ENCODE measurements around the gene AGRN.
"Not testable (repeated sequence)": the region's sequence is repeated elsewhere in the genome, so short reads cannot be mapped to it uniquely, and the experiment has no call there.

AGRN gene

GRCh38 chr1:1075148-1075935 is 55.4 kb downstream of the AGRN start:
- in situ Hi-C loops (cut with MboI; ENCODE audit: low sequenced_read_pairs) = no loop called here

- in situ Hi-C loops (cut with MboI; ENCODE audit: low sequenced_read_pairs) = not testable (repeated sequence)
Measured at GRCh38 chr1:1077396-1077795, 57.5 kb downstream of the AGRN start.

DNA sequence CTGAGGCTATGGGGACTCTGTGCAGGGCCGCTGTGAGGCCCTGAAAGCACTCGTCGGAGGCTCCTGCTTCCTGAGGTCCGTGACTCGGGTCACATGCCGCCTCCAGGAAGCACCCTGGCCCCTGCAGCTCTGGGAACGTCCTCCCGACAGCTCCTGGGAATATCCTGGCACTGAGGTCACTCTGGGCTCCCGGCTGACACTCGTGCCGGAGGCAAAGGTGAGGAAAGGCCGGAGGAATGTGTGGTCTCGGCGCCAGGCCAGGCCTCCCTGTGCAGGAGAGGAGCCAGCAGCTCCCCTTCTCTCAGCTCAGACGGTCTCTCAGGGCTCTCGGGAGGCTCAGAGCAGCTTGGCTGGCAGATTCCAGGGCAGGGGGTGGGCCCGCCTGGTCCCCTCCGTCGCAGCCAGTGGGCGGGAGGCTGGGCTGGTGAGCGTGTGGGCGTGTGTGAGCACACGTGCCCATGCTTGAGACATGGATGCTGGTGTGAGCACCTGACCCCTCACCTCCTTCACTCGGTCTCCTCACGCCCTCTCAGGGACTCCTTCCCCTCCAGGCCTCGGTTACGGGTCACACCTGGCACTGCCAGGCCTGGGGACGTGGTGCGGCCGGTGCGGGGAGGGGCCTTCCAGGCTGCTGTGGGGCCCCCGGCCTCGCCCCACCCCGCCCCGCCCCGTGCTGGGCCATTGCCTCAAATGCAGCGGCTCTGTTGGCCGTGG is 59.6 kb downstream of the AGRN start:
- in situ Hi-C loops (cut with MboI; ENCODE audit: low sequenced_read_pairs) = no loop called here

DNA sequence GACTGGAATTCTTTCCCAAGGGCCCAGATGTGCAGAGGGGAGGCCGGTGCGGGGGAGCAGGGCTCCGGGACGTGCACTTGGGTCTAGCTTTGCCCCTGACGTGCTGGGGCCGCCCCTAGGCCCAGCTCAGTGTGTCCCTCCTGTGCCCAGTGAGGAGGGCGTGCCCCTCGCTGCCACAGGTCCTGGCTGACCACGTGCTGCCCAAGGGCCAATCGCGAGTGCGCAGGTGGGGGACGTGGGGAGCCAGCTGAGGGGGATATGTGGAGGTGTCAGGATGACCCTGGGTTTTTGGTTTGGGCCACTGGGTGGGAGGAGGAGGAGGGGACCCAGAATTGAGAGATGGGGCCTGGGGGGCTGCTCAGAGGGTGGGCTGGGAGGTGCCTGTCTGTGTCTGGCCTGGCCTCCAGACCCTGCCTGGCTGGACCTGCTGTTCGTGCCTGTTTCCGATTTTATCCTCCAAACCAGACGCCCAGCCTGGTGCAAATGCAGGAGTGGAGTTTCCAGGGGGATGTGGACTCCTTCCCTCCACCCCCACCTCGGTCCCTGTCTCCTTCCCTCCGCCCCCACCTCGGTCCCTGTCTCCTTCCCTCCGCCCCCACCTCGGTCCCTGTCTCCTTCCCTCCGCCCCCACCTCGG is 60.3 kb downstream of the AGRN start:
- in situ Hi-C loops (cut with MboI; ENCODE audit: low sequenced_read_pairs) = no loop called here

DNA sequence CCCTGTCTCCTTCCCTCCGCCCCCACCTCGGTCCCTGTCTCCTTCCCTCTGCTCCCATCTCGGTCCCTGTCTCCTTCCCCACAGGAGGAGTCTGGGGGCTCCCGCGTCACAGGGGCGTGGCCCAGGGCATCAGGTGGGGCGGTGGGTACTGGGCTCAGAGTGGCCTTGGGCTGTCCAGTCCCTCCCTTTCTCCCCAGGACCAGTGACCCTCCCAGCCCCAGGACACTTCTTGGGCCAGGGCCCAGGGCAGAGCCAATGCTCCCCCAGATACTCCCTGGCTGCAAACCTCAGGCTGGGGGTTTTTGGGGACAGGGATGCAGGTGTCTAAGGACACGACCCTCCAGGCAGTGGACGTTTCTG is 61.0 kb downstream of the AGRN start:
- in situ Hi-C loops (cut with MboI; ENCODE audit: low sequenced_read_pairs) = no loop called here

DNA sequence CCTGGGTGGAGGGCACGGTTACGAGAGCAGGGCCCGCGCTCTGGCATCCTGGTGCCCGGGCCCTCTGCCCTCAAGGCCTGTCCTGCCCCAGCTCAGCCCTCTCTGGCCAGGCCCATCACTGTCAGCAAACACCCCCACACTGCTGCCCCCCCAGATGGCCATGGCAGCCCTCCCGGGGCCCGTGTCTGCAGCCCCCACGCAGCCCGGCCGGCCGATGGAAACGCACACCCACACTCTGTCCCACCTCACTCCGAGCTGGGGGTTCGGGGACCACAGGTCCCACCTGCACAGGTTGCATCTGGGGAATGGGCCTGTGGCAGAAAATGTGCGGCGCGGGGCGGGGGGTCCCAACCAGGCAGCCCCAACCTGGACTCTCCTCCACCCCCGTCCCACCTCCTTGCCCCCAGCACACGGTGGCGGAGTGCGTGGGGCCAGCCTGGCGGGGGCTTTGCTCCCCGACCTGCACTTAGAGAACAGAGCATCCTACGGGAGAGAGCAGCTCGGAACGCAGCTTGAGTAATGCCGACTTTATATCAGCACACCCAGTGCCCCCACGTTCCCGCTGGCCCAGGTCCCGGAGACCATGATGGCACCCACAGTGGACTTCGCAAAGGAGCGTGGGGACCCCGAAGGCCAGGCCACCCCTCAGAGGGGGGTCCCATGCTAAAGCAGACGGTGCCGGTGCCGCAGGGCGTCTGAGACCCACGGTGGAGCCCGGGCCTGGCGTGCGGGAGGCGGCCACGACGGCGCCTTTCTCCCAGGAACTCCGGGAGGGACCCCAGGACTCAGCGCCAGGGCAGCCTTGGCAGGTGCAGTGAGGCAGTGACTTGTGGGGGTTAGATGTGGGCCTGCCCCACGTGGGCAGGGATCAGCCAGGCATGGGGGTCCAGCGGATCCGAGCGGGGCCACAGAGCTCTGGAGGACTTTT is 61.7 kb downstream of the AGRN start:
- in situ Hi-C loops (cut with MboI; ENCODE audit: low sequenced_read_pairs) = no loop called here

DNA sequence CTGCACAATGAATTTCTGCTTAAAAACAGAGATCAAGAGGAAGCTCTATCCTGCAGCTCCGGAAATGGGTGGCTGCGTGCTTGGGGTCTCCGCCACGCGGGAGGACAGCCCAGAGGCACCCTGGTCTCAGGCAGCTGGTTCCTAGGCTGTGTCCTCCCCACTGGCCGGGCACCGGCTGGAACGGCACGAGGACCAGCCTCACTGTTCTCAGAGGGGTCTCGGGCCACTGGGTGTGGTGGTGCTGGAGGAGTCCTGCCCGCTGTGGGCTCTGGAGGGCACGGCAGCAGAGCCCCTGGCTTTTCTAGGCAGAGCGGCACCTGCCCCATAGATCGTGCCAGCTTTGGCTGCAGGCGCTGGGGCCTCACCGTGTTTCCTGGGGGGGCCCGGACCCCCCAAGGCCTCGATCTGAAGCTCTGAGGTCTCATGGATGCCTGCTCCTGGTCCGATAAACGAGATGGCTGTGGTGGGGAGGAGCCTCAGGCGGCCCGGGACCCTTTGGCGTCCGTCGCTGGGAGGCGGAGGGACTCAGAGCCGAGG is 62.4 kb downstream of the AGRN start:
- in situ Hi-C loops (cut with MboI; ENCODE audit: low sequenced_read_pairs) = no loop called here

- in situ Hi-C loops (cut with MboI; ENCODE audit: low sequenced_read_pairs) = no loop called here
Measured at GRCh38 chr1:1082776-1083415, 63.0 kb downstream of the AGRN start.

DNA sequence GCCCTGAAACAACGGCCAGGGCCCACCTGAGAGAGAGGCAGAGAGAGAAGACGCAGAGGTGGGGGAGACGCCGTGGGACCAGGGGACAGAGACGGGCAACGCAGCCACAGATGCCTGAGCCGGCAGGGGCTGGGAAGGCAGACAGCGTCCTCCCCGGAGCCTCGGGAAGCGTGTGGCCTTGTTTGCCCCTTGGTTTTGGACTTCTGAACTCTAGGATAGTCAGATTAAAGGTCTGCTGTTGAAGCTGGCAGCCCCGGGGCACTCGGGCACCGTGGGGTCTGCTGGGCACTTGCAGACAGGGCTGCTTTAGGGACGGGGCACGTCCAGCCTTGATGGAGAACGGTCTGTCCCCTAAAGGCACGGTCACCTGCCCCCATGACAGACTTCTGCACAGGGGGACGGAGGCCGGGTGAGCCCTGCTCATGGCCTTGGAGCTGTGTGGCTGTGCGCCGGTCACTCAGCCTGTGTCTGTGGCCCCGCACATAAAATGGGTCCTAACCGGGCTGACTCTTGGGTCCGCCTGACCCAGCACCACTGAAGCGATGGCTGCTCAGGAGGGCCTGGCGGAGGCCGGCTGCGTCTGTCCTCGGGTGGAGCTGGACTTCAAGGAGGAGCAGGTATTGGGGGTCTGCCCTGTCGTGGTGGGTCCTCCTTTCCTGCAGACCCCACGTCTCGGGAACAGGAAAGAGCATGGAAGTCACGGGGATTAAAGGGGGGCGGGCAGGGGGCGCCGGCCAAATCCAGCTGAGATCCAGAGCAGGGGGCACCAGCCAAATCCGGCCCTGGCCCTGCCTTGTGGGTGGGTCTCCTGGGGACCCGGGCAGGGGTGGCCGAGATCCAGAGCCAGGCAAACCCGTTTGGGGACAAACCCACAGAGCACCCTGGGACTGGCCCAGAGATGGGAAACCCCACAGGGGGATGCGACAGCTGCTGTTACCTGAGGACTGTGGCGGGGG is 63.8 kb downstream of the AGRN start:
- in situ Hi-C loops (cut with MboI; ENCODE audit: low sequenced_read_pairs) = no loop called here

DNA sequence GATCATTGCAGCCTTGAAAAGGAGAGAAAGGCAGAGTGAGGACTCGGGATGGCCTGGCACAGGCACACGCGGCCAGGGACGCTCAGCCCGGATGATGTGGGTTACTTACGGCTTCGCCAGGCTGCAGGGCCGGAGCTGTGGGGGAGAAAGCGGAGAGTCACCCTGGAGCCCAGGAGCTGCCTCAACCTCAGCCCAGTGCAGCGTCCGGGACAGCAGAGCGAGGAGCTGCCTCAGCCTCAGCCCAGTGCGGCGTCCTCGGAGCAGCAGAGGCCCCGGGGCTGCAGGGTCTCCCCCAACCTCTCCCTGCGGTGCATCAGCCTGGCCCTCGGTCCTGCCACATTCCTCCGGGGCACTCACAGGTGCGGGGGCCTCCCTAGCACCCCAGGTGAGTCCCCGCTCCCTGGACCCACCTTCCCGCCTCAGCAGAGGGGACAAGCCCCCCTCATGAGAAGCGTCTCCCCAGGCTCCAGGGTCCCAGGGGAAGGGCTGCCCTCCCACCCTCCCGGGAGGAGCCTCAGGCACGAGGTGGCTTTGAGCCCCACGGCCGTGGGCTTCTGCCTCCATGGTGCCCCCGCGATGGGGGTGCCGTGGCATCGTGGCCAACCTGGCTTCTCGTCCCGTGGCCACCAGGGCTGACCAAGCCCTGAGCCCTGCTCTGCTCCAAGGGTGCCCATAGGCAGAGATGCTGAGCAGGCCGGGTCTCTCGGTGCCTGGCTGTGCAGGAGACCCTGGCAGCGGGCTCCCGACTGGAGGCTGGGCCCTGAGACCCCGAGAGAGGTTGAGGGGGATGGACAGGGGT is 64.7 kb downstream of the AGRN start:
- in situ Hi-C loops (cut with MboI; ENCODE audit: low sequenced_read_pairs) = no loop called here

- in situ Hi-C loops (cut with MboI; ENCODE audit: low sequenced_read_pairs) = no loop called here
Measured at GRCh38 chr1:1085171-1085841, 65.4 kb downstream of the AGRN start.

- in situ Hi-C loops (cut with MboI; ENCODE audit: low sequenced_read_pairs) = no loop called here
Measured at GRCh38 chr1:1085911-1086841, 66.3 kb downstream of the AGRN start.

GRCh38 chr1:1086911-1087341 is 67.0 kb downstream of the AGRN start:
- in situ Hi-C loops (cut with MboI; ENCODE audit: low sequenced_read_pairs) = no loop called here

DNA sequence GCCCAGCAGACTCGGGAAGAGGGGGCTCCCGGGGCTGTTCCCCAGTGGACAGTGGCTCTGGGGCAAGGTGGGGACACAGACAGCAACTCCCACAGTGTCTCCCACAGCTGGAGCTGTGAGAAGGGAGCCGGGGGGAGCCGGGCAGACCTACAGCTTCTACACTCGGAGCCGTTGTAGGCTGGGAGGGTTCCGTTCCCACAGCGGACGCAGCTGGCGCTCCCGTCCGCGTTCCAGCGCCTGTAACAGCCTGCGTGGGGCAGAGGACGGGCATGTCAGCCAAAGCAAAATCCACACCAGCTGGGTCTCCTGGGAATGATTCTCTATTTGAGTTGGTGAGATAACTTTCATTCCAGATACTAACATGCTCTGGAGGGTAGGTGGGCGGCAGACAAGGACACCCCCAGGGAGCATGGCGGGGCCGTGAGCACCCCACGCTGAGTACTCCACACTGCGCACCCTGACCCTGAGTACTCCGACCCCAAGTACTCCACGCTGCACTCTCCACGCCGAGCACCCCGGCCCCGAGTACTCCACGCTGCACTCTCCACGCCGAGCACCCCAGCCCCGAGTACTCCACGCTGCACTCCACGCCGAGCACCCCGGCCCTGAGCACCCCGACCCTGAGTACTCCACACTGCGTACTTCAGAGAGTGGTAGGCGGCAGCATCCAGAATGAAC is 67.6 kb downstream of the AGRN start:
- in situ Hi-C loops (cut with MboI; ENCODE audit: low sequenced_read_pairs) = no loop called here

- in situ Hi-C loops (cut with MboI; ENCODE audit: low sequenced_read_pairs) = no loop called here
Measured at GRCh38 chr1:1088029-1088800, 68.3 kb downstream of the AGRN start.

Data from hTERT RPE-1 (cell line).